H7 (cell line): ENCODE data around the gene DHCR24. TPM values are rescaled to one million over a fixed set of nuclear protein-coding genes. Genes with fewer than 3 reads are reported as not detected.

Experiments used
- DNase-seq: peaks from one replicate; pipeline ENCODE4 v3.0.0; 2012
- H3K27me3 ChIP-seq: 2 replicates; pipeline ENCODE4 v1.6.0; 2011; ENCODE audit warnings: mild to moderate bottlenecking, low read length; ENCODE audit not compliant: control insufficient read depth, insufficient read depth
- H3K36me3 ChIP-seq: replicated peaks from 2 replicates; pipeline ENCODE4 v1.5.1; 2011; ENCODE audit warnings: low read length; ENCODE audit not compliant: control insufficient read depth, insufficient read depth
- H3K4me3 ChIP-seq: 2 replicates; pipeline ENCODE4 v1.5.1; 2011; ENCODE audit warnings: low read depth, mild to moderate bottlenecking, control low read depth, low read length, moderate library complexity; ENCODE audit not compliant: insufficient read depth
- total RNA-seq: library from RNA; depleted of rRNA; stranded (reverse); fragments of >200 nt; shearing (Covaris generic); gene quantifications from 2 replicates; pipeline ENCODE4 v1.2.3, GENCODE V29; 2014; rRNA removed

DHCR24 gene
- total RNA-seq, 1 experiment from 2014 or later: 349 TPM

DNA sequence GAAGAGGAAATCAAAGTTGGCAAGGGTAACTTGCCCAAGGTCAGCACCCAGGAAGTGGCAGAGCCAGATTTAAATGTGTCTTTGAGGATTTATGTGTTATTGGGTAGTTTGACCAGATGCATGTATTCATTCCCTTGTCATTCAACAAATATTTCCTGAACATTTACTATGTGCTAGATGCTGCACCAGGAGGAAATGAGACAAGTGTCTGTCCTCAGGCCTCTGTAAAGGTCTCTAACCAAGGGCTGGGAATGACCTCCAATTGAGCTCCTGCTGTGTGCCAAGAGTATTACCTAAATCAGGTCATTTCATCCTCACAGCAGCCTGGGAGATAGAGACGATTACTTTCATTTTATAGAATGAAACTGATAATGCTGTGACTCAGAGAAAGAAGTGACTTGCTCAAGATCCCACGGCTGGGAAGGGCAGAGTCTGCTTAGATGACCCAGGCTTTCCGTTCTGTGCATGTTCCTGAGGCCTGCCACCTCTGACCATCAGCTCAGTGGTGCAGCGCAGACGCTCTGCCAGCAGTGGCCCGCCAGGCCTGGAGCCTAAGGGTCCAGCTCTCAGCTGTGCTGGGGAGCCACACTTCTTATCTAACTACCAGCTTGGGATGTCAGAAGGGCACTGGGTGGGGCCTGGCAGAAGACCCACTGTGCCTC is 82.4 kb downstream of the DHCR24 start:
- no peaks in the 10 kb centered on the region for H3K36me3 ChIP-seq
- no peak overlapping the region for H3K4me3 ChIP-seq
- H3K27me3 ChIP-seq: peaks cover 20% of the 10 kb centered on the region
- no peak for DNase-seq

DNA sequence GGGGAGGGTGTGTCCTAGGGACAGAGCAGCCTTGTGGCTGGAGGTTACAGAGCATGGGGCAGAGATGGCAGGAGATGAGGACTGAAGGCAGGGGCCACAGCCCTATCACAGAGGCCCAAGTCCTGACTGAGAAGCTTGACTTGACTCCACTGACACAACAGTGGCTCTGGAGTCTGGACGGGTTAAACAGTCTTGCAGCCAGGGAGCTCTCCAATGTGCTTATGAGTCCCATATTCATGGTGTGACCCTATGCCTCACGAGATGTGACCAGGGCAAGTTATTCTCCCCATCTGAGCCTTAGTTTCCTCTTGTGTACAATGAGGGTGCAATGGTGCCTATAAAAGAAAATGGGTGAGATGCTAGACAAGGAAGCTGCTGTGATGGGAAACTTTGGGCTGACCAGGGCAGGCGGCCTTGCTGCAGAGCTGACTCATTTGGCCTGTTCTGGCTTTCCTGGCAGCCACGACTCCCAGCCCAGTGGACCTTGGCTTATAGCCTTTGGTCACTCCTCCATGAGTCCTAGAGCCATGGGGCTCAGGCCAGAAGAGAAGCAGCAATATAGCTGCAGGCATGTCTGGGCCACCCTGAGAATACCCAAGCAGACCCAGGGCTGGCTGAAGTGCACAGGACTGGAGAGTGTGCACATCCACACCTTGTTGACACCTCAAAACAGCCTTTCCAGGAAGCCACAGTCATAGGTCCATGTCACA is 83.1 kb downstream of the DHCR24 start:
- Histone ChIP-seq H3K27me3 (peaks cover 20% of the 10 kb centered on the region), H3K36me3 (no peaks in the 10 kb centered on the region), H3K4me3 (no peak overlapping the region)
- DNase-seq: no peak

DNA sequence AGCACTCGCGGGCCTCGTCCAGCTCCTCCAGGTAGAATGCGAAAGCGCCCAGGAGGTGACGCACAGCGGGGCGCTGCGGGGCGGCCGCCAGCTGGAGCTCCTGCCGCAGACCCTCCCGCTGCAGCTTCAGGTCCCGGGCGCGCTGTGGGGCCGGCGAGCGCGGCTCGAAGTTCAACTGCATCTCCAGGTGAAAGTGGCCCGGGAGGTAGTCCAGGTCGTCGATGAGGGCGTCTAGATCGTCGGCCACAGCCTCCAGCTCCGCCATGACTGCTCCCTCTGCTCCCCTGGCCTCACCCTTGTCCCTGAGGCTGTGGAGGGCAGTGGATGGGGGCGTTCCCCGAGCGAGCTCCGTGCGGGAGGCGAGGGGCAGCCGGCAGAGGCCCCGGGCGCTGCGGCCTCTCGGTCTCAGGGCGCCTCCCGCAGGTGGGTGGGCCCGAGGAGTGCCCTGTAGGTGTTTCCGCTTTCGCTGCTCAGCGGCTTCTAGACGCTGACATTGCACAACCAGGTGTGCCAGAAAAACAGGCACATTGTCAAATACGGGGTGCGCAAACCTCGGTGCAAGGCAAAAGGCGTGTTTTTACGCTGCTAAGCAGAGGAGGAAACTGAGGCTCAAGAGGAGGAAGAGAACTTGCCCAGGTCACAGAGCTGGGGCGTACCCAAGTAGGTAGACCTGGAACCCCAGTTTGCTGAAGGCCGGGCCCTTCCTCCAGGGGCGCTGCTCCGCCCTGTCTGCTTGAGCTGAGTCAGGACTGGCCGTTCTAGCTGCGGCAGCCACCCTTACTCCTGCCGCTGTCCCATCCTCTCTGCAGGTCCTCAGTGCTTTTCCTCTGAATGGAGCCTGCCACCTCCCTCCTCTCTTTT is 85.9 kb downstream of the DHCR24 start, which contains the start of gene TTC22:
Gene TTC22, minus strand, starts transcription at position 425 of the 861 bp plus-strand sequence. Its CDS starts 160 bp downstream, at position 265.
- peak within 1 kb of the TSS; percentile 38 for H3K4me3 ChIP-seq
- no peaks in the 10 kb centered on the region for H3K36me3 ChIP-seq
- H3K27me3 ChIP-seq: peaks cover 20% of the 10 kb centered on the region
- DNase-seq: peak; percentile 91

DNA sequence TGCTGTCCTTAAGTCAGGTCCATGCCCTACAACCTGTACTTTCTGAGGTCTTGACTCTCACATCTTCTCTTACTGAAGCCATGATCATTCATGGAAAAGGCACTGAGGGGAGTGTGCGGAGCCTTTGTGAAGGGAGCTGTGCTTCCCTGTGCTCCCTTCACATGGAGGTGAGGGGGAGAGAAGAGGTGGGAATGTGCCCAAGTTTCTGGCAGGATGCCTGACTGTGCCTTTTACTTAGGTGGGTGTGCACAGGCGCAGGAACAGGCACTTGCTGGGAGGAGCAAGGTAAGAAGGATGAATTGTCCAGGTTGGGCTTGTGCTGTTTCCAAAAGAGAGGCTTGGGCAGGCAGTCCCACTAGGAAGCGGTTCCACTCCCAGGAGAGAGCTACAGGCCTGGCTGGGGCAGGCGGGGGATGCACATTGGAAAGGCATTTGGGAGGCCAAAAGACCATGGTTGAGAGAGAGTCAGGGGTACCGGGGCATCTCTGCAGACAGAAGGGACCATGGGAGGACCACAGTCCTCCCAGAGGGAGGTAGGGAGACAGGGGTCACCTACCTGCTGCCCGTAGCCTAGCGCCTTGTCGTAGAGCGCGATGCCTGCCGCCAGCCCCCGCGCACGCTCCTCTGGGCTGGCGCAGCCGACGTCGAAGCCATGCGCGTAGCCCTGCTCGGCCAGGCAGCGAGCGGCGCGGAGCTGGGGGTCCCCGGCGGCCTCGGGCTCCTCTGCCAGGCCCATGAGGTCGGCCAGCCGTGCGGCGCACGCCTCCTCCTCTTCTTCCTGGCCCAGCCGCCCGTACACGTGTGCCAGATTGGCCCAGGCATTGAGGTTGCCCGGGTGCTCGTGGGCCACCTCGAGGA is 86.7 kb downstream of the DHCR24 start:
- DNase-seq: peak; percentile 57
- Histone ChIP-seq H3K36me3 (no peaks in the 10 kb centered on the region), H3K27me3 (peaks cover 20% of the 10 kb centered on the region), H3K4me3 (peak overlapping the region; percentile 38)

Other genes with a start within 250 kb of the DHCR24 start
- gene MROH7, start 245.4 kb downstream of the DHCR24 start, total RNA-seq: 0.03 and 0.18 TPM in 2 replicates
- gene TTC4, start 171.3 kb downstream of the DHCR24 start, total RNA-seq: 35.8 and 37.3 TPM in 2 replicates
- gene PARS2, start 122.7 kb downstream of the DHCR24 start, total RNA-seq: 25.2 and 27.9 TPM in 2 replicates
- gene TTC22, start 85.9 kb downstream of the DHCR24 start, total RNA-seq: 0.92 and 1.2 TPM in 2 replicates
- gene TMEM61, start 93.4 kb upstream of the DHCR24 start, total RNA-seq: 1.0 and 1.8 TPM in 2 replicates
- 0.30 and 0.62 TPM in 2 replicates for gene BSND, start 111.7 kb upstream of the DHCR24 start, total RNA-seq
- gene PCSK9, start 152.4 kb upstream of the DHCR24 start, total RNA-seq: 103 and 171 TPM in 2 replicates